K562 (cell line): Measurements from ENCODE around the gene FARSA. TPM values are rescaled to one million over a fixed set of nuclear protein-coding genes. Genes with fewer than 3 reads are reported as not detected.

Experiments
- COPS2 ChIP-seq: fragments of 450-650 bp; conservative IDR thresholded peaks from 2 replicates; pipeline ENCODE4 v1.6.1; 2016; ENCODE audit warnings: mild to moderate bottlenecking, moderate library complexity
- E2F8 ChIP-seq: fragments of 450-650 bp; IDR thresholded peaks from 2 replicates; pipeline ENCODE4 v1.7.1; 2018; ENCODE audit warnings: mild to moderate bottlenecking, low read depth; ENCODE audit not compliant: partially characterized antibody
- ETS1 ChIP-seq: conservative IDR thresholded peaks from 2 replicates; pipeline ENCODE4 v1.6.1; 2011; ENCODE audit warnings: low read depth, mild to moderate bottlenecking, low read length; ENCODE audit not compliant: control insufficient read depth
- FOXJ3 ChIP-seq: sonication (generic); formaldehyde crosslinking; IDR thresholded peaks from 2 replicates; pipeline ENCODE4 v1.4.0; 2020; ENCODE audit warnings: mild to moderate bottlenecking, missing genetic modification reagents
- GTF2B ChIP-seq: IDR thresholded peaks from 2 replicates; pipeline ENCODE4 v1.6.1; 2011; ENCODE audit not compliant: insufficient read length; ENCODE audit errors: extremely low read depth
- MBD2 ChIP-seq: sonication (generic); IDR thresholded peaks from 2 replicates; pipeline ENCODE4 v1.6.1; 2016; ENCODE audit warnings: low read depth, borderline replicate concordance
- NCOA4 ChIP-seq: fragments of 450-650 bp; IDR thresholded peaks from 2 replicates; pipeline ENCODE4 v1.6.1; 2018; ENCODE audit warnings: mild to moderate bottlenecking; ENCODE audit not compliant: partially characterized antibody
- NFATC3 ChIP-seq: fragments of 450-650 bp; IDR thresholded peaks from 2 replicates; pipeline ENCODE4 v1.6.1; 2017; ENCODE audit warnings: mild to moderate bottlenecking
- NFIC ChIP-seq: fragments of 450-650 bp; IDR thresholded peaks from 2 replicates; pipeline ENCODE4 v1.6.1; 2017; ENCODE audit warnings: mild to moderate bottlenecking, inconsistent platforms
- RCOR1 ChIP-seq, 2 experiments: IDR thresholded peaks; 2 replicates each; pipeline ENCODE4 v1.6.1; 2012; ENCODE audit warnings: low read depth in 2 of 2, low read length in 2 of 2, borderline replicate concordance in 1 of 2, improper control_type of control experiment in 1 of 2
- ZBTB11 ChIP-seq, 3 experiments: fragments of 200-800 bp in 1 of 3; fragments of 250-450 bp in 1 of 3; fragments of 450-650 bp in 1 of 3; sonication (Bioruptor Pico) in 1 of 3; sonication (Bioruptor generic) in 1 of 3; formaldehyde crosslinking in 1 of 3; IDR thresholded peaks; 2 replicates each; pipeline versions ENCODE4 v1.6.1 to v1.8.0; 2016 to 2022; ENCODE audit warnings: mild to moderate bottlenecking in 2 of 3, missing genetic modification characterization in 2 of 3, missing compliant biosample characterization in 1 of 3, moderate library complexity in 1 of 3
- ZNF277 ChIP-seq: fragments of 250-450 bp; sonication (Bioruptor Pico); IDR thresholded peaks from 2 replicates; pipeline ENCODE4 v1.8.0; 2022; ENCODE audit warnings: inconsistent platforms, mild to moderate bottlenecking, moderate library complexity, borderline replicate concordance
- polyA plus RNA-seq, 8 experiments: library from polyadenylated mRNA; depleted of rRNA in 4 of 8; stranded (reverse) in 5 of 8; unstranded in 3 of 8; fragments of >200 nt; fragmentation: Nextera tagmentation in 2 of 8; fragmentation: Illumina TruSeq in 1 of 8; extraction: Ambion mirVana in 2 of 8; extraction: Trizol in 1 of 8; gene quantifications; 2 replicates each; pipeline versions ENCODE4 v1.2.1 to v1.2.3, GENCODE V29; 2011 to 2014; ENCODE audit warnings: inconsistent platforms in 1 of 8, missing spikeins in 1 of 8
- total RNA-seq, 7 experiments: library from RNA; depleted of rRNA in 6 of 7; stranded (reverse); fragments of >200 nt in 6 of 7; fragmentation: Illumina TruSeq in 2 of 7; extraction: Trizol in 2 of 7; gene quantifications; 2 replicates each; pipeline versions ENCODE4 v1.2.1 to v1.2.3, GENCODE V29; 2011 to 2021; ENCODE audit warnings: low replicate concordance in 1 of 7

FARSA gene
- total and polyA plus RNA-seq, 9 of the 15 experiments (the other 6 are each of a cell fraction or from before 2014, with no cell fraction given): 25.2 to 237 (median 89.6) TPM

GRCh38 chr19:12886969-12887747 is 46.4 kb downstream of the FARSA start, which contains the start of gene KLF1 (continued):
- peak in 1 of 3 experiments; percentile 79; a peak in 1 of 6 replicates for TF ChIP-seq ZBTB11 (CRISPR knock-in tag; IDR thresholded peaks at IDR 0.05)
- no peak for TF ChIP-seq ZNF277 (CRISPR knock-in tag)
- TF ChIP-seq NCOA4: no peak
- TF ChIP-seq FOXJ3: no peak
- peak; percentile 31 to 80; a peak in 3 of 4 replicates for TF ChIP-seq RCOR1 (IDR thresholded peaks at IDR 0.05; ENCODE audit: borderline replicate concordance in 1 of 2, low read depth in 2 of 2, low read length in 2 of 2)
- TF ChIP-seq MBD2: 0 out of 2 replicates have a peak, but pooled peaks have one; percentile 16
- TF ChIP-seq GTF2B: no peak
- peak; percentile 95 for TF ChIP-seq NFIC
- TF ChIP-seq NFATC3: no peak
- 0 out of 2 replicates have a peak, but pooled peaks have one; percentile 49 for TF ChIP-seq ETS1
- TF ChIP-seq E2F8: peak; percentile 67
- no peak for TF ChIP-seq COPS2
